Glutamatergic neuron (in vitro differentiated cells): ENCODE measurements around the gene TCF7L2. TPM values are rescaled to one million over a fixed set of nuclear protein-coding genes. Genes with fewer than 3 reads are reported as not detected.

Experiments
- DNase-seq: peaks from one replicate; pipeline ENCODE4 v3.0.0; 2022
- H3K27ac Mint-ChIP-seq: one replicate; pipeline ENCODE4 v1.8.0; 2020; ENCODE audit warnings: mild to moderate bottlenecking, mixed read lengths, inconsistent platforms; ENCODE audit not compliant: unreplicated experiment
- H3K27me3 Mint-ChIP-seq: one replicate; pipeline ENCODE4 v1.8.0; 2020; ENCODE audit warnings: mild to moderate bottlenecking, moderate library complexity, mixed read lengths, inconsistent platforms; ENCODE audit not compliant: unreplicated experiment
- H3K36me3 Mint-ChIP-seq: one replicate; pipeline ENCODE4 v1.8.0; 2020; ENCODE audit warnings: mild to moderate bottlenecking, mixed read lengths, inconsistent platforms; ENCODE audit not compliant: unreplicated experiment
- H3K4me1 Mint-ChIP-seq: one replicate; pipeline ENCODE4 v1.8.0; 2020; ENCODE audit warnings: mild to moderate bottlenecking, low read depth, mixed read lengths, inconsistent platforms; ENCODE audit not compliant: unreplicated experiment
- H3K4me3 Mint-ChIP-seq: one replicate; pipeline ENCODE4 v1.8.0; 2020; ENCODE audit warnings: mild to moderate bottlenecking, mixed read lengths, inconsistent platforms; ENCODE audit not compliant: unreplicated experiment
- H3K9me3 Mint-ChIP-seq: one replicate; pipeline ENCODE4 v1.8.0; 2020; ENCODE audit warnings: mild to moderate bottlenecking, moderate library complexity, mixed read lengths, inconsistent platforms; ENCODE audit not compliant: unreplicated experiment
- CTCF ChIP-seq: fragments of 200-600 bp; sonication (generic); IDR thresholded peaks from one replicate; pipeline ENCODE4 v1.5.0; 2021; ENCODE audit not compliant: partially characterized antibody, unreplicated experiment
- total RNA-seq: library from RNA; stranded (reverse); fragmentation: NEBNext Ultra II Directional; extraction: Animal tissue kit (Norgen Biotek cat#: 25700); gene quantifications from one replicate; pipeline ENCODE4 v1.2.1, GENCODE V29; 2021; ENCODE audit not compliant: unreplicated experiment

Gene TCF7L2
- total RNA-seq, 1 donor from 2014 or later = 5.0 TPM

- DNase-seq = no peak
- Mint-ChIP-seq H3K27me3 (no peaks in the 10 kb centered on the region), H3K4me1 (no peaks in the 10 kb centered on the region), H3K36me3 (no peaks in the 10 kb centered on the region), H3K9me3 (no peaks in the 10 kb centered on the region), H3K4me3 (no peak overlapping the region), H3K27ac (no peak overlapping the region)
- TF ChIP-seq CTCF = no peak
These were observed 54.1 kb downstream of the TCF7L2 start for GRCh38 chr10:113004069-113004618.

GRCh38 chr10:113005380-113005779 lies 55.3 kb downstream of the TCF7L2 start:
- H3K27me3 Mint-ChIP-seq = no peaks in the 10 kb centered on the region
- no peaks in the 10 kb centered on the region for H3K4me1 Mint-ChIP-seq
- no peak overlapping the region for H3K4me3 Mint-ChIP-seq
- no peak for DNase-seq
- TF ChIP-seq CTCF = no peak
- no peak overlapping the region for H3K27ac Mint-ChIP-seq
- H3K36me3 Mint-ChIP-seq = no peaks in the 10 kb centered on the region
- no peaks in the 10 kb centered on the region for H3K9me3 Mint-ChIP-seq

- H3K4me1 Mint-ChIP-seq = no peaks in the 10 kb centered on the region
These were observed 56.8 kb downstream of the TCF7L2 start for GRCh38 chr10:113006656-113007342.

GRCh38 chr10:113007343-113007771 lies 57.3 kb downstream of the TCF7L2 start:
- Mint-ChIP-seq H3K36me3 (no peaks in the 10 kb centered on the region), H3K27me3 (no peaks in the 10 kb centered on the region), H3K4me3 (no peak overlapping the region), H3K27ac (no peak overlapping the region), H3K4me1 (peaks cover 5% of the 10 kb centered on the region), H3K9me3 (no peaks in the 10 kb centered on the region)
- TF ChIP-seq CTCF = no peak
- no peak for DNase-seq

More at GRCh38 chr10:113006656-113007342, 56.8 kb downstream of the TCF7L2 start:
- no peak for TF ChIP-seq CTCF
- H3K27ac Mint-ChIP-seq = no peak overlapping the region
- no peaks in the 10 kb centered on the region for H3K36me3 Mint-ChIP-seq
- no peak overlapping the region for H3K4me3 Mint-ChIP-seq
- no peaks in the 10 kb centered on the region for H3K27me3 Mint-ChIP-seq
- no peaks in the 10 kb centered on the region for H3K9me3 Mint-ChIP-seq
- no peak for DNase-seq

GRCh38 chr10:113007821-113008220 lies 57.8 kb downstream of the TCF7L2 start:
- H3K9me3 Mint-ChIP-seq = no peaks in the 10 kb centered on the region
- H3K4me1 Mint-ChIP-seq = peaks cover 7% of the 10 kb centered on the region
- no peak overlapping the region for H3K27ac Mint-ChIP-seq
- no peaks in the 10 kb centered on the region for H3K36me3 Mint-ChIP-seq
- no peak overlapping the region for H3K4me3 Mint-ChIP-seq
- TF ChIP-seq CTCF = no peak
- DNase-seq = no peak
- no peaks in the 10 kb centered on the region for H3K27me3 Mint-ChIP-seq
